OCI-LY1 (cell line): ENCODE data around the gene FHL1.

Experiments used
- H2AFZ ChIP-seq: fragments of 200-600 bp; sonication (generic), shearing (Covaris generic); 2 replicates; pipeline ENCODE4 v1.6.0; 2014; ENCODE audit warnings: antibody characterized with exemption, mild to moderate bottlenecking, low read length
- H3F3A ChIP-seq: fragments of 200-600 bp; sonication (generic), shearing (Covaris generic); 2 replicates; pipeline ENCODE4 v1.6.0; 2014; ENCODE audit warnings: mild to moderate bottlenecking, antibody characterized with exemption, low read length, moderate library complexity; ENCODE audit not compliant: insufficient read depth
- H3K27ac ChIP-seq: fragments of 200-600 bp; sonication (generic); 2 replicates; pipeline ENCODE4 v1.5.1; 2014; ENCODE audit warnings: low read length, mixed run types, mild to moderate bottlenecking, low read depth; ENCODE audit not compliant: poor library complexity, severe bottlenecking
- H3K27me3 ChIP-seq: fragments of 200-600 bp; sonication (generic); 2 replicates; pipeline ENCODE4 v1.6.0; 2014; ENCODE audit warnings: antibody characterized with exemption, mild to moderate bottlenecking, low read length, moderate library complexity; ENCODE audit not compliant: insufficient read depth
- H3K36me3 ChIP-seq: fragments of 200-600 bp; sonication (generic); 2 replicates; pipeline ENCODE4 v1.6.1; 2014; ENCODE audit warnings: mild to moderate bottlenecking, antibody characterized with exemption, low read length, moderate library complexity, mixed read lengths; ENCODE audit not compliant: insufficient read depth
- H3K4me1 ChIP-seq: fragments of 200-600 bp; sonication (generic); 2 replicates; pipeline ENCODE4 v1.5.1; 2014; ENCODE audit warnings: mild to moderate bottlenecking, low read length, moderate library complexity; ENCODE audit not compliant: insufficient read depth, severe bottlenecking
- H3K4me2 ChIP-seq: fragments of 200-600 bp; sonication (generic), shearing (Covaris generic); 2 replicates; pipeline ENCODE4 v1.6.1; 2014; ENCODE audit warnings: low read length
- H3K4me3 ChIP-seq: fragments of 200-600 bp; sonication (generic); 2 replicates; pipeline ENCODE4 v1.5.1; 2014; ENCODE audit warnings: low read length, low read depth, mild to moderate bottlenecking, mixed read lengths; ENCODE audit not compliant: poor library complexity, severe bottlenecking
- H3K79me2 ChIP-seq: fragments of 200-600 bp; shearing (Covaris generic); 2 replicates; pipeline ENCODE4 v1.6.1; 2016; ENCODE audit warnings: mixed run types, low read length, mixed read lengths; ENCODE audit not compliant: insufficient read depth
- H3K9ac ChIP-seq: fragments of 200-600 bp; sonication (generic), shearing (Covaris generic); 2 replicates; pipeline ENCODE4 v1.6.1; 2014; ENCODE audit warnings: mild to moderate bottlenecking, low read length, mixed read lengths
- H3K9me2 ChIP-seq: fragments of 200-600 bp; sonication (generic), shearing (Covaris generic); 2 replicates; pipeline ENCODE4 v1.6.1; 2014; ENCODE audit warnings: low read depth, mild to moderate bottlenecking, low read length, mixed read lengths
- H3K9me3 ChIP-seq: fragments of 200-600 bp; shearing (Covaris generic); 2 replicates; pipeline ENCODE4 v1.6.1; 2014; ENCODE audit warnings: low read length, mixed read lengths
- H4K20me1 ChIP-seq: fragments of 200-600 bp; sonication (generic), shearing (Covaris generic); 2 replicates; pipeline ENCODE4 v1.6.0; 2016; ENCODE audit warnings: mild to moderate bottlenecking, low read length; ENCODE audit not compliant: insufficient read depth
- EZH2 ChIP-seq: fragments of 200-600 bp; sonication (generic), shearing (Covaris generic); IDR thresholded peaks from 2 replicates; pipeline ENCODE4 v1.8.0; 2017; ENCODE audit warnings: borderline replicate concordance, mixed run types, mild to moderate bottlenecking, antibody characterized with exemption, low read length, moderate library complexity, mixed read lengths
- TF ChIP-seq, protein P1 (sequence below): fragments of 200-600 bp; sonication (generic), shearing (Covaris generic); IDR thresholded peaks from 2 replicates; pipeline ENCODE4 v1.5.1; 2017; ENCODE audit warnings: mild to moderate bottlenecking, antibody characterized with exemption, low read length, moderate library complexity, mixed read lengths

Gene FHL1

DNA sequence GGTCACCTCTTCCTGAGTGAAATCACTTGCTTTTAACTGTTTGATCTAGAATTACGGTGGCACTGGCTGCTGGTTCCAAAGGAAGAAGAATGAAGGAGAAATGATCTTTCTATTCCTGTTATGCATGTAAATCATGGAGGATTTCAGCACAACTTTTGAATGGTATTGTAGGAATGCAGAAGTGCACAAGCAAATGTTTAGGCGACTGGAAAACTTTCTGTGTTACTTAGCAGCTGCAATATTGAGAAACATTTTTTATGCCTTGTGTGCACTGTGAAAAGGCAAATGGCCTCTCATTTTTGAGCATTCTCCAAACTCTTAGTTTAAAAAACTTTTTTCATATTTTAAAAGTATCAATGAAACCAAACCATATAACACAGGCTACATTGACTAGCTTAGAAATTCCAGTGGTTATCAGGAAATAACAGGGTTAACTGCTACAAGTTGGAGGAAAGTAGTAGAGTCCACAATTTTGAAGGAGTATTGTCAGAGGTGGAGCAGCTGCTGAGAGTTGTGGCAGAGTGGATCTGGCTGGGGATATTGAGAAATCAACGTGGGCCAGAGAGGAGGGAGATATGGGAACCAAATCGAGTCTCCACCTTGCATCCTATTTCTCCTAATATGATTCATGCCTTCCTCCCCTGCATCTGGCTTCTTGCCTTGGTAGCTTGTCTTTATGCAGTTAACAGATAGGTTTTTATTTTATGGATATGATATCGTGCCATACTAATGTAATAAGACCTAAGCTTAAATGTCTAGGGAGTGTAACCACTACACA, 32.0 kb upstream of the FHL1 start:
- H3F3A ChIP-seq = no peaks in the 10 kb centered on the region
- no peak overlapping the region for H3K9ac ChIP-seq
- H3K27me3 ChIP-seq = no peaks in the 10 kb centered on the region
- no peaks in the 10 kb centered on the region for H3K79me2 ChIP-seq
- no peak overlapping the region for H3K4me3 ChIP-seq
- H3K4me2 ChIP-seq = no peak overlapping the region
- no peaks in the 10 kb centered on the region for H3K36me3 ChIP-seq
- no peaks in the 10 kb centered on the region for H3K4me1 ChIP-seq
- TF ChIP-seq EZH2 = no peak
- TF ChIP-seq, protein P1, sequence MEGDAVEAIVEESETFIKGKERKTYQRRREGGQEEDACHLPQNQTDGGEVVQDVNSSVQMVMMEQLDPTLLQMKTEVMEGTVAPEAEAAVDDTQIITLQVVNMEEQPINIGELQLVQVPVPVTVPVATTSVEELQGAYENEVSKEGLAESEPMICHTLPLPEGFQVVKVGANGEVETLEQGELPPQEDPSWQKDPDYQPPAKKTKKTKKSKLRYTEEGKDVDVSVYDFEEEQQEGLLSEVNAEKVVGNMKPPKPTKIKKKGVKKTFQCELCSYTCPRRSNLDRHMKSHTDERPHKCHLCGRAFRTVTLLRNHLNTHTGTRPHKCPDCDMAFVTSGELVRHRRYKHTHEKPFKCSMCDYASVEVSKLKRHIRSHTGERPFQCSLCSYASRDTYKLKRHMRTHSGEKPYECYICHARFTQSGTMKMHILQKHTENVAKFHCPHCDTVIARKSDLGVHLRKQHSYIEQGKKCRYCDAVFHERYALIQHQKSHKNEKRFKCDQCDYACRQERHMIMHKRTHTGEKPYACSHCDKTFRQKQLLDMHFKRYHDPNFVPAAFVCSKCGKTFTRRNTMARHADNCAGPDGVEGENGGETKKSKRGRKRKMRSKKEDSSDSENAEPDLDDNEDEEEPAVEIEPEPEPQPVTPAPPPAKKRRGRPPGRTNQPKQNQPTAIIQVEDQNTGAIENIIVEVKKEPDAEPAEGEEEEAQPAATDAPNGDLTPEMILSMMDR = no peak
- no peaks in the 10 kb centered on the region for H4K20me1 ChIP-seq
- no peak overlapping the region for H3K27ac ChIP-seq
- no peak overlapping the region for H2AFZ ChIP-seq
- no peaks in the 10 kb centered on the region for H3K9me2 ChIP-seq
- no peaks in the 10 kb centered on the region for H3K9me3 ChIP-seq

DNA sequence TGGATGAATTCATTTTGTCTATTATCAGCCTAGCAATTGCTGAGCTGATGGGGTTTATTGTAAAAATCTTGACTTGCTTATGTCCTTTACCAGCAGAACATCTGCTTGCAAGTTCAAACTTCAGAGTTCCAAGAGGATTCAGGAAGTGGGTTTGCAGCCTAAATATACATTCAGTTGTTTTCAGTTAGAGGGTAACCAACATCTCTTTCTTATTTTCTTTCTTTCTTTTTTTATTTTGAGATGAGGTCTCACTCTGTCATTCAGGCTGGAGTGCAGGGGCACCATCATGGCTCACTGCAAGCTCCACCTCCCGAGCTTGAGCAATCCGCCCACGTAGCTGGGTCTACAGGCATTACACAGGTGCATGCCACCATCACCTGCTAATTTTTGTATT, 31.4 kb upstream of the FHL1 start:
- no peaks in the 10 kb centered on the region for H3K79me2 ChIP-seq
- no peaks in the 10 kb centered on the region for H4K20me1 ChIP-seq
- no peak overlapping the region for H3K9ac ChIP-seq
- no peak overlapping the region for H3K4me3 ChIP-seq
- no peaks in the 10 kb centered on the region for H3K9me2 ChIP-seq
- no peaks in the 10 kb centered on the region for H3K36me3 ChIP-seq
- no peak overlapping the region for H2AFZ ChIP-seq
- H3K27ac ChIP-seq = no peak overlapping the region
- no peaks in the 10 kb centered on the region for H3F3A ChIP-seq
- no peak overlapping the region for H3K4me2 ChIP-seq
- no peaks in the 10 kb centered on the region for H3K27me3 ChIP-seq
- no peaks in the 10 kb centered on the region for H3K4me1 ChIP-seq
- H3K9me3 ChIP-seq = no peaks in the 10 kb centered on the region
- TF ChIP-seq EZH2 = no peak
- TF ChIP-seq, protein P1 = no peak

DNA sequence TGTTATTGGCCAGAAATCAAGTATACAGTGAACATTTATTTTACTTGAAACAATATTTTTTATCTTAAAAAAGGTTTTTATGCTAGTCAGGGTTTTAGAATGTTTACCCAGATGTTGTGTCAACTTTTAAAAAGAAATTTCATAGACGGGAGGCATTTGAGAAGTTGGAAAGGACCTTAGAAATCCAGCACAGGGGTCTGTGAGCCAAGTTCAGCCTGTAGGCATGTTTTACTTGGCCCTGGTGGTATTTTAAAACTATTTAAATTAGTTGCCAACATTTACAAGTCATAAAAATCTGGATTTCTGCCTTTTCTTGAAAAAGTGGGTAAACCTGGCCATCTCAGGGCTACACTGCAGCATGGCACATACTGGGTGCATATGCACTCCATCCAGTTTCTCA, 25.5 kb upstream of the FHL1 start:
- no peaks in the 10 kb centered on the region for H3K4me1 ChIP-seq
- H3K9me2 ChIP-seq = no peaks in the 10 kb centered on the region
- TF ChIP-seq, protein P1 = no peak
- TF ChIP-seq EZH2 = no peak
- H3F3A ChIP-seq = no peaks in the 10 kb centered on the region
- H3K79me2 ChIP-seq = no peaks in the 10 kb centered on the region
- no peaks in the 10 kb centered on the region for H4K20me1 ChIP-seq
- H3K9ac ChIP-seq = no peak overlapping the region
- H3K36me3 ChIP-seq = no peaks in the 10 kb centered on the region
- H3K27ac ChIP-seq = no peak overlapping the region
- H3K4me3 ChIP-seq = no peak overlapping the region
- no peaks in the 10 kb centered on the region for H3K9me3 ChIP-seq
- H3K27me3 ChIP-seq = no peaks in the 10 kb centered on the region
- H2AFZ ChIP-seq = no peak overlapping the region
- no peak overlapping the region for H3K4me2 ChIP-seq
